GM19452 (cell line): ENCODE data around the gene CPNE6.

Experiments
- ATAC-seq: cut with Tn5 transposase; IDR thresholded peaks from one replicate; pipeline ENCODE4 v1.9.1; 2021; ENCODE audit not compliant: unreplicated experiment

The CPNE6 gene

GRCh38 chr14:24126939-24127338 is 55.6 kb downstream of the CPNE6 start:
- no peak for ATAC-seq

- no peak for ATAC-seq
Measured at GRCh38 chr14:24127673-24128072, 56.3 kb downstream of the CPNE6 start.
